ENCODE results near the gene BCL2. TPM values are rescaled to one million over a fixed set of nuclear protein-coding genes. Genes with fewer than 3 reads are reported as not detected.

The BCL2 gene
- total RNA-seq, 1 donor from 2014 or later, result 2.4 TPM

DNA sequence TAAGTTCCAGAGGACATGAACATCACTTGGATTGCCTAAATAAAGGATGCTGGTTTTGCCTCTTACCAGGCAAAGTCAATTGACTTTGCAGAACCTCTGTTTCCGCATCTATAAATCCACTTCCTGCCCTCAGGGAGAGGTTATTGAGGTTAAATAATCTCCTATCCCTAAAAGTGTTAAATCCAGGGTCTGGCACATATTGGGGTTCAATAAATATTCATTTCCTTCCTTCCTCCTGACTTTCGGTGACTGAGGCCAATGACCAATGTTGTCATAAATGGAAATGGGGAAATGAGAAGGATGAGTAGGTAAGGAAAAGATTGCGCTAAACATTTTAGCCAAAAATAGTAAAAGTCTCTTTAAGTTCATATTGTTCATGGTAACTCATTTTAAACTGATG, 16.0 kb downstream of the BCL2 start:
- no peak for DNase-seq (ENCODE audit: low read depth)
- Histone ChIP-seq H3K36me3 (ENCODE audit: control insufficient read depth, insufficient read depth, low read length) (no peaks in the 10 kb centered on the region), H3K4me3 (ENCODE audit: low read depth, low read length) (no peak overlapping the region), H3K27me3 (ENCODE audit: control insufficient read depth, insufficient read depth, low read length) (no peaks in the 10 kb centered on the region)
- TF ChIP-seq, protein P1, sequence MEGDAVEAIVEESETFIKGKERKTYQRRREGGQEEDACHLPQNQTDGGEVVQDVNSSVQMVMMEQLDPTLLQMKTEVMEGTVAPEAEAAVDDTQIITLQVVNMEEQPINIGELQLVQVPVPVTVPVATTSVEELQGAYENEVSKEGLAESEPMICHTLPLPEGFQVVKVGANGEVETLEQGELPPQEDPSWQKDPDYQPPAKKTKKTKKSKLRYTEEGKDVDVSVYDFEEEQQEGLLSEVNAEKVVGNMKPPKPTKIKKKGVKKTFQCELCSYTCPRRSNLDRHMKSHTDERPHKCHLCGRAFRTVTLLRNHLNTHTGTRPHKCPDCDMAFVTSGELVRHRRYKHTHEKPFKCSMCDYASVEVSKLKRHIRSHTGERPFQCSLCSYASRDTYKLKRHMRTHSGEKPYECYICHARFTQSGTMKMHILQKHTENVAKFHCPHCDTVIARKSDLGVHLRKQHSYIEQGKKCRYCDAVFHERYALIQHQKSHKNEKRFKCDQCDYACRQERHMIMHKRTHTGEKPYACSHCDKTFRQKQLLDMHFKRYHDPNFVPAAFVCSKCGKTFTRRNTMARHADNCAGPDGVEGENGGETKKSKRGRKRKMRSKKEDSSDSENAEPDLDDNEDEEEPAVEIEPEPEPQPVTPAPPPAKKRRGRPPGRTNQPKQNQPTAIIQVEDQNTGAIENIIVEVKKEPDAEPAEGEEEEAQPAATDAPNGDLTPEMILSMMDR (IDR thresholded peaks at IDR 0.05; ENCODE audit: insufficient read depth, low read length, severe bottlenecking), result no peak
- FAIRE-seq, result no peak

DNA sequence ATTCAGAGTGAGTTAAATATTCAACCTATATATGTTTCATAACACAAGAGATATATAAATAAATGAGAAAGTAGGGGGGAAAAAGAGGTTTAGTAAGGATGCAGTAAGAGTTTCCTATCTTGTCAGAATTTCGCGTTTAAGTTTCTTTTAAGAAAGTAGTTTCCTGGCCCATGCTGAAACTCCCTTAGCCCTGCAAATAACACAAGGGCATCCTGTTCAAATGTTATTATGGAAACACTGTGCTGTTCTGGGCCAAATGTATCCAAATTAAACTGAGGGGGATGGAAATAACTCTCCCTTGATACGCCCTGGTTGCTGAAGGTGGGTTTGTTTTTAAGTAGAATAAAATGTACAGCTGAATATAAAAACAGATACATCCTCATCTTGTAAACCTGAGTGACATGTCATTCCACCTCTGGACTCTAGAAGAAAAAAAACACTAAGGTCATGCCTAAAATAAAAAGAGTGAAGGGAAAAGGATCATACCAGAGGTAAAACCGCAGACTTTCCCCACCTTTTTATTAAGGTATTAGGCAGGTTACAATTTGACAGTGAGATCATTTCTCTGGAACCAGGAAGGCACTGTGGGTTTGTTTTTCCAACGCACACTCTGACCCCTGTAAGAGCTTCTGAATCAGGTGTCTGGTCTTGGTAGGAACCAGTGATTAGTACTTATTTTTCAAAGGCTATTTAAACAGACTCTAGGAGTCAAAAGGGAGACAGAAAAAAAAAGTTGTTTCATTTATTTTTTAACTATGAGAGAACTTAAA, 16.7 kb downstream of the BCL2 start:
- Histone ChIP-seq H3K27me3 (ENCODE audit: control insufficient read depth, insufficient read depth, low read length) (no peaks in the 10 kb centered on the region), H3K36me3 (ENCODE audit: control insufficient read depth, insufficient read depth, low read length) (no peaks in the 10 kb centered on the region), H3K4me3 (ENCODE audit: low read depth, low read length) (no peak overlapping the region)
- DNase-seq (ENCODE audit: low read depth) (peak; percentile 5), FAIRE-seq (no peak)
- TF ChIP-seq, protein P1 (IDR thresholded peaks at IDR 0.05; ENCODE audit: insufficient read depth, low read length, severe bottlenecking), result no peak

DNA sequence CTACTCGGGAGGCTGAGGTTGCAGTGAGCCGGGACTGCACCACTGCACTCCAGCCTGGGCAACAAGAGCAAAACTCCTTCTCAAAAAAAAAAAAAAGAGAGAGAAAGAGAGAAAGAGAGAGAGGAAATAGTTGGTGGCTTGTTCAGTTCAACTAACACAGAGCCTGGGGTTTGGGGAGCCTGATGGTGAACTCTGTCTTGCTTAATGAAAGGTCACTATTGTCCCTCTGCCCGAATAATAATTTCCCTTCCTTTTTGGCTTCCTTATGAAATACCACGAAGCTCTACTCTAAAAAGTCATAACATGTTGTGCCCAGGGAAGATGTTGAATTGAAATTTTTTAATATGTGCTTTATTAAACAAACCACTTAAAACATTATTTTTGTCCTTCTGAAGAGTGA, 17.3 kb downstream of the BCL2 start:
- FAIRE-seq (no peak), DNase-seq (ENCODE audit: low read depth) (no peak)
- Histone ChIP-seq H3K4me3 (ENCODE audit: low read depth, low read length) (no peak overlapping the region), H3K27me3 (ENCODE audit: control insufficient read depth, insufficient read depth, low read length) (no peaks in the 10 kb centered on the region), H3K36me3 (ENCODE audit: control insufficient read depth, insufficient read depth, low read length) (no peaks in the 10 kb centered on the region)
- TF ChIP-seq, protein P1 (IDR thresholded peaks at IDR 0.05; ENCODE audit: insufficient read depth, low read length, severe bottlenecking), result no peak

DNA sequence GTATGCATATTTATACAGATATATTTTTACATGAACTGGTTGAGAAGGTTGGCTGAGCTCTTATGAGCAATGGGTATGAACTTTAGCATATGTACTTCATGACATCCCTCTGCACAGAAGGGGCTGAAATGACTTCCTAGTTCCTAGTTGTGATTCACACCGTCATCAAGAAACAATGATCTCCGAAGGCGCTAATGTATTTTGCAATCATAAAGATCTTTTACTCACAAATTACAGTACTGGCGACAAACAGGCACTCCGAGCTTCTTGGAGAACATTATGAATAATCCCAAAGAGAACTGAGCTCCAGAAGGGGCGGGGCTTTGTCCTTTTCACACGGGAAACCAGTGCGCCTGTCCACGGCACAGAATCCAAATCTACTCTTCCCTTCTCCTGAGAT, 18.1 kb downstream of the BCL2 start:
- no peak for DNase-seq (ENCODE audit: low read depth)
- TF ChIP-seq, protein P1 (IDR thresholded peaks at IDR 0.05; ENCODE audit: insufficient read depth, low read length, severe bottlenecking), result no peak
- FAIRE-seq, result no peak
- Histone ChIP-seq H3K36me3 (ENCODE audit: control insufficient read depth, insufficient read depth, low read length) (no peaks in the 10 kb centered on the region), H3K27me3 (ENCODE audit: control insufficient read depth, insufficient read depth, low read length) (no peaks in the 10 kb centered on the region), H3K4me3 (ENCODE audit: low read depth, low read length) (no peak overlapping the region)

GRCh38 chr18:63299837-63300745, 19.5 kb downstream of the BCL2 start:
- Histone ChIP-seq H3K27me3 (ENCODE audit: control insufficient read depth, insufficient read depth, low read length) (no peaks in the 10 kb centered on the region), H3K36me3 (ENCODE audit: control insufficient read depth, insufficient read depth, low read length) (no peaks in the 10 kb centered on the region), H3K4me3 (ENCODE audit: low read depth, low read length) (no peak overlapping the region)
- FAIRE-seq, result no peak
- TF ChIP-seq, protein P1 (IDR thresholded peaks at IDR 0.05; ENCODE audit: insufficient read depth, low read length, severe bottlenecking), result no peak
- DNase-seq (ENCODE audit: low read depth), result no peak

Measured in bronchial epithelial cell (primary cell).